H1 (cell line): ENCODE results near the gene HSH2D. TPM values are rescaled to one million over a fixed set of nuclear protein-coding genes. Genes with fewer than 3 reads are reported as not detected.

Experiments used
- CTCF ChIA-PET: fragments of 300-600 bp; sonication (Branson Sonifier 250); formaldehyde crosslinking; loops from one replicate; lab custom pipeline; 2021; ENCODE audit not compliant: partially characterized antibody; lab: Charles Lee
- POLR2A ChIA-PET: fragments of 300-600 bp; sonication (Branson Sonifier 250); formaldehyde crosslinking; loops from one replicate; lab custom pipeline; 2021; ENCODE audit warnings: inconsistent platforms; ENCODE audit not compliant: partially characterized antibody; lab: Charles Lee
- DNase-seq, 2 experiments: peaks; one replicate each; pipeline versions ENCODE4 v3.0.0 to v3.0.0-alpha.2; 2010 to 2022; ENCODE audit warnings: low spot score in 2 of 2, low read depth in 1 of 2, mixed read lengths in 1 of 2
- FAIRE-seq: peaks from 2 replicates; lab custom pipeline; 2011; peaks lifted over from hg19 to GRCh38; lab: Jason Lieb, UNC
- H2AFZ ChIP-seq: 2 replicates; pipeline ENCODE4 v1.8.1; 2012; ENCODE audit warnings: low read length, inconsistent platforms
- H2AK5ac ChIP-seq: 2 replicates; pipeline ENCODE4 v1.6.1; 2013; ENCODE audit warnings: low read depth, low read length
- H2BK120ac ChIP-seq: replicated peaks from 2 replicates; pipeline ENCODE3; 2013; ENCODE audit warnings: low read depth, low read length, inconsistent platforms
- H2BK12ac ChIP-seq: 2 replicates; pipeline ENCODE4 v1.6.1; 2013; ENCODE audit warnings: low read depth, low read length
- H2BK15ac ChIP-seq: 2 replicates; pipeline ENCODE4 v1.6.1; 2013; ENCODE audit warnings: low read length
- H2BK20ac ChIP-seq: 2 replicates; pipeline ENCODE4 v1.6.1; 2013; ENCODE audit warnings: low read length
- H2BK5ac ChIP-seq: 2 replicates; pipeline ENCODE4 v1.6.1; 2013; ENCODE audit warnings: low read depth, low read length
- H3K14ac ChIP-seq: 2 replicates; pipeline ENCODE4 v1.6.1; 2013; ENCODE audit warnings: inconsistent platforms; ENCODE audit not compliant: insufficient read length
- H3K18ac ChIP-seq: 2 replicates; pipeline ENCODE4 v1.6.1; 2013; ENCODE audit warnings: low read length; ENCODE audit errors: extremely low read depth
- H3K23ac ChIP-seq: 2 replicates; pipeline ENCODE4 v1.6.1; 2013; ENCODE audit warnings: inconsistent platforms; ENCODE audit not compliant: insufficient read length
- H3K23me2 ChIP-seq: 2 replicates; pipeline ENCODE4 v1.6.1; 2013; ENCODE audit warnings: low read depth, low read length
- H3K27ac ChIP-seq: 2 replicates; pipeline ENCODE4 v1.6.1; 2011; ENCODE audit warnings: low read depth, low read length, inconsistent platforms
- H3K27me3 ChIP-seq, 4 experiments: replicated peaks in 1 of 4; 1 replicate in 1 of 4; 2 replicates in 3 of 4; pipeline versions ENCODE4 v1.6.1 to v1.8.1; 2011 to 2013; ENCODE audit warnings: low read length in 3 of 4, mild to moderate bottlenecking in 3 of 4, inconsistent platforms in 2 of 4, mixed read lengths in 2 of 4, moderate library complexity in 1 of 4; ENCODE audit not compliant: control insufficient read depth in 3 of 4, insufficient read depth in 3 of 4; ENCODE audit errors: extremely low read depth in 1 of 4
- H3K36me3 ChIP-seq, 4 experiments: 2 replicates each; pipeline versions ENCODE4 v1.6.1 to v1.8.1; 2011 to 2013; ENCODE audit warnings: mild to moderate bottlenecking in 4 of 4, low read length in 3 of 4, moderate library complexity in 2 of 4, control low read depth in 1 of 4, inconsistent platforms in 1 of 4; ENCODE audit not compliant: insufficient read depth in 4 of 4, control insufficient read depth in 2 of 4
- H3K4ac ChIP-seq: replicated peaks from 2 replicates; pipeline ENCODE3; 2013; ENCODE audit warnings: low read length, low read depth, mixed read lengths, inconsistent platforms; ENCODE audit not compliant: insufficient read length
- H3K4me1 ChIP-seq, 4 experiments: replicated peaks in 1 of 4; 1 replicate in 1 of 4; 2 replicates in 3 of 4; pipeline versions ENCODE4 v1.6.1 to v1.8.1; 2011 to 2013; ENCODE audit warnings: low read length in 3 of 4, inconsistent platforms in 2 of 4, mixed read lengths in 1 of 4; ENCODE audit not compliant: insufficient read depth in 4 of 4, control insufficient read depth in 3 of 4
- H3K4me2 ChIP-seq, 2 experiments: 2 replicates each; pipeline versions ENCODE4 v1.6.1 to v1.8.1; 2011 to 2013; ENCODE audit warnings: low read depth in 2 of 2, low read length in 2 of 2, control low read depth in 1 of 2, inconsistent platforms in 1 of 2, mild to moderate bottlenecking in 1 of 2; ENCODE audit not compliant: insufficient read depth in 1 of 2
- H3K4me3 ChIP-seq, 4 experiments: fragments of 200-600, 300-600 bp in 1 of 4; sonication (generic), shearing (Covaris generic), sonication (Bioruptor Twin) in 1 of 4; 2 replicates each; pipeline versions ENCODE4 v1.5.1 to v1.8.1; 2011 to 2016; ENCODE audit warnings: low read length in 4 of 4, low read depth in 3 of 4, control low read depth in 2 of 4, inconsistent platforms in 2 of 4, mild to moderate bottlenecking in 2 of 4, mixed read lengths in 1 of 4, moderate library complexity in 1 of 4; ENCODE audit not compliant: insufficient read depth in 2 of 4; ENCODE audit errors: extremely low read depth in 1 of 4
- H3K56ac ChIP-seq: replicated peaks from 2 replicates; pipeline ENCODE3; 2013; ENCODE audit warnings: low read depth, mild to moderate bottlenecking, mixed read lengths, low read length, inconsistent platforms; ENCODE audit not compliant: insufficient read length
- H3K79me1 ChIP-seq: 2 replicates; pipeline ENCODE4 v1.6.1; 2013; ENCODE audit warnings: low read depth, low read length, control low read depth
- H3K79me2 ChIP-seq, 2 experiments: 2 replicates each; pipeline versions ENCODE4 v1.6.1 to v1.8.1; 2012 to 2013; ENCODE audit warnings: low read length in 2 of 2, mild to moderate bottlenecking in 2 of 2, inconsistent platforms in 1 of 2; ENCODE audit not compliant: insufficient read depth in 2 of 2, control insufficient read depth in 1 of 2
- H3K9ac ChIP-seq, 4 experiments: replicated peaks in 1 of 4; 1 replicate in 1 of 4; 2 replicates in 3 of 4; pipeline versions ENCODE4 v1.6.1 to v1.8.1; 2011 to 2013; ENCODE audit warnings: low read depth in 3 of 4, low read length in 3 of 4, control low read depth in 2 of 4, mild to moderate bottlenecking in 2 of 4, moderate library complexity in 2 of 4, inconsistent platforms in 1 of 4; ENCODE audit errors: extremely low read depth in 1 of 4
- H3K9me3 ChIP-seq, 2 experiments: 2 replicates each; pipeline versions ENCODE4 v1.6.1 to v1.8.1; 2012 to 2013; ENCODE audit warnings: mild to moderate bottlenecking in 2 of 2, moderate library complexity in 2 of 2, control low read depth in 1 of 2, inconsistent platforms in 1 of 2, low read depth in 1 of 2, low read length in 1 of 2, mixed read lengths in 1 of 2; ENCODE audit not compliant: insufficient read depth in 2 of 2
- H4K20me1 ChIP-seq, 2 experiments: replicated peaks in 1 of 2; 2 replicates each; pipeline versions ENCODE3 to v1.8.1; 2011 to 2013; ENCODE audit warnings: inconsistent platforms in 2 of 2, low read length in 2 of 2, mild to moderate bottlenecking in 1 of 2; ENCODE audit not compliant: insufficient read depth in 2 of 2, control insufficient read depth in 1 of 2
- H4K5ac ChIP-seq: 2 replicates; pipeline ENCODE4 v1.6.1; 2013; ENCODE audit warnings: low read length, low read depth, mixed read lengths, inconsistent platforms; ENCODE audit not compliant: insufficient read length
- H4K8ac ChIP-seq: 2 replicates; pipeline ENCODE4 v1.8.0; 2013; ENCODE audit warnings: mild to moderate bottlenecking, moderate library complexity, low read length, inconsistent platforms; ENCODE audit not compliant: insufficient read depth; ENCODE audit errors: extremely low read depth
- H4K91ac ChIP-seq: replicated peaks from 2 replicates; pipeline ENCODE3; 2013; ENCODE audit warnings: low read length, mixed read lengths, inconsistent platforms; ENCODE audit not compliant: insufficient read length
- CBX5 ChIP-seq: fragments of 300-800, 300-1000 bp; sonication (generic); IDR thresholded peaks from 2 replicates; pipeline ENCODE4 v1.7.1; 2016; ENCODE audit warnings: antibody characterized with exemption, low read length, low read depth
- E2F6 ChIP-seq: IDR thresholded peaks from 2 replicates; pipeline ENCODE4 v1.6.1; 2012; ENCODE audit warnings: inconsistent platforms
- HDAC6 ChIP-seq: IDR thresholded peaks from one replicate; pipeline ENCODE4 v1.7.1; 2012; ENCODE audit warnings: low read depth, mild to moderate bottlenecking, inconsistent platforms, low read length, moderate library complexity
- POLR2A ChIP-seq, 2 experiments: IDR thresholded peaks; 1 replicate in 1 of 2; 2 replicates in 1 of 2; pipeline ENCODE4 v1.6.1; 2011; ENCODE audit warnings: low read depth in 2 of 2, low read length in 2 of 2, mild to moderate bottlenecking in 2 of 2; ENCODE audit errors: control extremely low read depth in 1 of 2
- POU5F1 ChIP-seq: IDR thresholded peaks from 2 replicates; pipeline ENCODE4 v1.6.1; 2011; ENCODE audit warnings: low read depth, mild to moderate bottlenecking, low read length, moderate library complexity
- RFX5 ChIP-seq: IDR thresholded peaks from 2 replicates; pipeline ENCODE4 v1.6.1; 2011; ENCODE audit warnings: low read depth, low read length, improper control_type of control experiment, borderline replicate concordance
- SP2 ChIP-seq: IDR thresholded peaks from 2 replicates; pipeline ENCODE4 v1.6.1; 2012; ENCODE audit warnings: mild to moderate bottlenecking, low read length, inconsistent platforms
- TAF7 ChIP-seq: optimal IDR thresholded peaks from 2 replicates; pipeline ENCODE3; 2011; ENCODE audit warnings: low read depth, mild to moderate bottlenecking, inconsistent platforms, low read length, moderate library complexity, borderline replicate concordance
- WGBS, 2 experiments: shearing (Covaris generic) in 1 of 2; methylation state at CpG; one replicate each; pipeline versions ENCODE4 v1.1.6 to v1.1.7; 2013 to 2015; ENCODE audit warnings: low lambda C conversion rate in 2 of 2, mixed read lengths in 2 of 2, inconsistent platforms in 1 of 2, low coverage in 1 of 2, missing lambda C conversion rate in 1 of 2; ENCODE audit not compliant: insufficient replicate concordance in 2 of 2, insufficient coverage in 1 of 2, insufficient read length in 1 of 2; ENCODE audit errors: extremely low coverage in 1 of 2, missing lambda C conversion rate in 1 of 2; 5-methylcytosine and 5-hydroxymethylcytosine counted together
- polyA plus RNA-seq, 7 experiments: library from polyadenylated mRNA; depleted of rRNA in 3 of 7; stranded (reverse) in 5 of 7; unstranded in 2 of 7; fragments of >200 nt in 5 of 7; fragments of 200-250 nt in 2 of 7; gene quantifications; 1 replicate in 5 of 7; 2 replicates in 1 of 7; 4 replicates in 1 of 7; pipeline versions ENCODE4 v1.2.1 to v1.2.3, GENCODE V29; 2011 to 2013; ENCODE audit warnings: missing spikeins in 2 of 7, mixed read lengths in 2 of 7
- total RNA-seq: library from RNA; stranded (reverse); fragmentation: NEBNext Ultra II Directional; extraction: Animal tissue kit (Norgen Biotek cat#: 25700); gene quantifications from 2 replicates; pipeline ENCODE4 v1.2.1, GENCODE V29; 2021

The HSH2D gene
- total and polyA plus RNA-seq, 2 of the 8 experiments (the other 6 are each of a cell fraction or from before 2014, with no cell fraction given) = 0.67 to 1.6 TPM

- H3K4ac ChIP-seq = no peak overlapping the region
- no peak overlapping the region for H2AK5ac ChIP-seq
- no peak for FAIRE-seq
- POLR2A ChIA-PET = no interaction called here
- H2BK20ac ChIP-seq = no peak overlapping the region
- H3K79me2 ChIP-seq = no peaks in the 10 kb centered on the region
- no peak overlapping the region for H2BK120ac ChIP-seq
- no peak overlapping the region for H3K56ac ChIP-seq
- H4K91ac ChIP-seq = no peak overlapping the region
- no peak overlapping the region for H4K5ac ChIP-seq
- H3K9ac ChIP-seq = no peak overlapping the region
- H3K27me3 ChIP-seq = no peaks in the 10 kb centered on the region
- no peaks in the 10 kb centered on the region for H3K4me1 ChIP-seq
- DNase-seq = no peak
- no peak overlapping the region for H3K23ac ChIP-seq
- no peaks in the 10 kb centered on the region for H3K9me3 ChIP-seq
- H2AFZ ChIP-seq = no peak overlapping the region
- H3K27ac ChIP-seq = no peak overlapping the region
- H2BK15ac ChIP-seq = no peak overlapping the region
- no peak overlapping the region for H4K8ac ChIP-seq
- no peaks in the 10 kb centered on the region for H3K79me1 ChIP-seq
- no peaks in the 10 kb centered on the region for H3K36me3 ChIP-seq
- H3K14ac ChIP-seq = no peak overlapping the region
- 92% methylated on average over 1 of the region's 1 CpG; no CpG with 5 or more reads in 1 of the 2 experiments for WGBS, 2 experiments
- H2BK5ac ChIP-seq = no peak overlapping the region
- CTCF ChIA-PET = no interaction called here
- no peak overlapping the region for H3K4me2 ChIP-seq
- H3K4me3 ChIP-seq = no peak overlapping the region
- no peak overlapping the region for H3K18ac ChIP-seq
- no peaks in the 10 kb centered on the region for H4K20me1 ChIP-seq
- H2BK12ac ChIP-seq = no peak overlapping the region
- no peaks in the 10 kb centered on the region for H3K23me2 ChIP-seq
- TF ChIP-seq POLR2A (IDR thresholded peaks at IDR 0.05; ENCODE audit: control extremely low read depth in 1 of 2, low read depth in 2 of 2, low read length in 2 of 2) = no peak
- no peak for TF ChIP-seq POU5F1
- no peak for TF ChIP-seq SP2
- TF ChIP-seq CBX5 = no peak
- no peak for TF ChIP-seq TAF7
- no peak for TF ChIP-seq RFX5
- TF ChIP-seq E2F6 = no peak
- TF ChIP-seq HDAC6 = no peak
Observed at GRCh38 chr19:16166417-16166816, 22.9 kb downstream of the HSH2D start.
